NB4 (cell line): ENCODE data around the gene CTDP1.
"Not testable (repeated sequence)": the region's sequence is repeated elsewhere in the genome, so short reads cannot be mapped to it uniquely, and the experiment has no call there.

ENCODE experiments used
- POLR2A ChIP-seq: IDR thresholded peaks from 2 replicates; pipeline ENCODE4 v1.6.1; 2011; ENCODE audit warnings: mild to moderate bottlenecking; ENCODE audit not compliant: insufficient read length; ENCODE audit errors: extremely low read depth
- TF ChIP-seq, protein P1 (sequence below): IDR thresholded peaks from 2 replicates; pipeline ENCODE4 v1.6.1; 2011; ENCODE audit warnings: low read depth, low read length
- TF ChIP-seq, protein P2 (sequence below): IDR thresholded peaks from one replicate; pipeline ENCODE4 v1.5.1; 2012; ENCODE audit warnings: low read depth, low read length

DNA sequence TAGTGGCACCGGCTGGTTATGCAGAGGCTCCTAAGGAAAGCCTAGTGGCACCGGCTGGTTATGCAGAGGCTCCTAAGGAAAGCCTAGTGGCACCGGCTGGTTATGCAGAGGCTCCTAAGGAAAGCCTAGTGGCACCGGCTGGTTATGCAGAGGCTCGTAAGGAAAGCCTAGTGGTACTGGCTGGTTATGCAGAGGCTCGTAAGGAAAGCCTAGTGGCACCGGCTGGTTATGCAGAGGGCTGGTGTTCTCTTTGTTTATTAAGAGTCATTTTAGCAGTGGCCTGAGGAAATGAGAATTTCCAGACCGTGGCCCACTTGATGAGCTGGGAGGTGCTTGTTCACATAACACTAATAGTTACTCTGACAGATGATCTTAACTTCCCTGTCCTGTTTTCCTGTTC lies 73.3 kb downstream of the CTDP1 start:
- TF ChIP-seq, protein P1, sequence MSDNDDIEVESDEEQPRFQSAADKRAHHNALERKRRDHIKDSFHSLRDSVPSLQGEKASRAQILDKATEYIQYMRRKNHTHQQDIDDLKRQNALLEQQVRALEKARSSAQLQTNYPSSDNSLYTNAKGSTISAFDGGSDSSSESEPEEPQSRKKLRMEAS: not testable (repeated sequence)
- TF ChIP-seq POLR2A: not testable (repeated sequence)
- TF ChIP-seq, protein P2, sequence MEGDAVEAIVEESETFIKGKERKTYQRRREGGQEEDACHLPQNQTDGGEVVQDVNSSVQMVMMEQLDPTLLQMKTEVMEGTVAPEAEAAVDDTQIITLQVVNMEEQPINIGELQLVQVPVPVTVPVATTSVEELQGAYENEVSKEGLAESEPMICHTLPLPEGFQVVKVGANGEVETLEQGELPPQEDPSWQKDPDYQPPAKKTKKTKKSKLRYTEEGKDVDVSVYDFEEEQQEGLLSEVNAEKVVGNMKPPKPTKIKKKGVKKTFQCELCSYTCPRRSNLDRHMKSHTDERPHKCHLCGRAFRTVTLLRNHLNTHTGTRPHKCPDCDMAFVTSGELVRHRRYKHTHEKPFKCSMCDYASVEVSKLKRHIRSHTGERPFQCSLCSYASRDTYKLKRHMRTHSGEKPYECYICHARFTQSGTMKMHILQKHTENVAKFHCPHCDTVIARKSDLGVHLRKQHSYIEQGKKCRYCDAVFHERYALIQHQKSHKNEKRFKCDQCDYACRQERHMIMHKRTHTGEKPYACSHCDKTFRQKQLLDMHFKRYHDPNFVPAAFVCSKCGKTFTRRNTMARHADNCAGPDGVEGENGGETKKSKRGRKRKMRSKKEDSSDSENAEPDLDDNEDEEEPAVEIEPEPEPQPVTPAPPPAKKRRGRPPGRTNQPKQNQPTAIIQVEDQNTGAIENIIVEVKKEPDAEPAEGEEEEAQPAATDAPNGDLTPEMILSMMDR: not testable (repeated sequence)
